ENCODE results near the gene PSKH1. TPM values are rescaled to one million over a fixed set of nuclear protein-coding genes. Genes with fewer than 3 reads are reported as not detected.

Gene PSKH1
- polyA plus RNA-seq, 1 donor (not counting 4 experiments of a cell fraction or from before 2014, with no cell fraction given): 10.7 TPM

DNA sequence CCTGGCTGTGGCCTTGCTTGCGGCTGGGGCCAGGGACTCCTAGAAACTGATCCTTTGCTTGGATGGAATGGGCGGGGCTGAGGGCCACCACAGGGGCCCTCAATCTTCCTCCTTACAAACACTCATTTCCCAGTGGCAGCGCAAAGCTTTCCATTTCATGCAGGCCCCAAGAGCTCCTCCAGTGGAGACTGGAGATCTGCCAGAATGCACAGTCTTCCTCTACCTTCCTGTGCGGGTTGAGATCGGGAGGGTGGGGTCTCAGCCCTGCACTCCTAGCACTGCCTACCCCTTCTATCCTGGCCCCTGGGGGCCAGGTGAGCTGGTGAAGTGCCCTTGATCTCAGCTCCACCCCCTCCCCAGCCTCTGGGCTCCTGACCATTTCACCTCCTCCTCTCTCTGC lies 6.7 kb upstream of the PSKH1 start:
- H4K20me1 ChIP-seq (ENCODE audit: control insufficient read depth, extremely low read depth, insufficient read depth, low read length): peaks cover 15% of the 10 kb centered on the region
- H3K9ac ChIP-seq (ENCODE audit: control insufficient read depth, extremely low read depth, insufficient read depth, low read length): no peak overlapping the region
- peaks cover 24% of the 10 kb centered on the region in 2 experiments for H3K36me3 ChIP-seq (ENCODE audit: control insufficient read depth in 2 of 2, extremely low read depth in 1 of 2, insufficient read depth in 2 of 2, low read length in 2 of 2)
- dilution Hi-C loops (cut with MboI; ENCODE audit: extremely low pct_ligation_motif_present, low sequenced_read_pairs): no loop called here
- H3K27ac ChIP-seq (ENCODE audit: control insufficient read depth, insufficient read depth, low read length): no peak overlapping the region
- H3K4me2 ChIP-seq (ENCODE audit: control insufficient read depth, extremely low read depth, insufficient read depth, low read depth, low read length): no peak overlapping the region
- peaks cover 4% of the 10 kb centered on the region for H3K4me1 ChIP-seq (ENCODE audit: control insufficient read depth, extremely low read depth, insufficient read depth, low read length)
- H3K4me3 ChIP-seq (ENCODE audit: control insufficient read depth in 2 of 3, extremely low read depth in 1 of 3, insufficient read depth in 2 of 3, low read depth in 1 of 3, low read length in 3 of 3): no peak overlapping the region
- TF ChIP-seq, protein P1, sequence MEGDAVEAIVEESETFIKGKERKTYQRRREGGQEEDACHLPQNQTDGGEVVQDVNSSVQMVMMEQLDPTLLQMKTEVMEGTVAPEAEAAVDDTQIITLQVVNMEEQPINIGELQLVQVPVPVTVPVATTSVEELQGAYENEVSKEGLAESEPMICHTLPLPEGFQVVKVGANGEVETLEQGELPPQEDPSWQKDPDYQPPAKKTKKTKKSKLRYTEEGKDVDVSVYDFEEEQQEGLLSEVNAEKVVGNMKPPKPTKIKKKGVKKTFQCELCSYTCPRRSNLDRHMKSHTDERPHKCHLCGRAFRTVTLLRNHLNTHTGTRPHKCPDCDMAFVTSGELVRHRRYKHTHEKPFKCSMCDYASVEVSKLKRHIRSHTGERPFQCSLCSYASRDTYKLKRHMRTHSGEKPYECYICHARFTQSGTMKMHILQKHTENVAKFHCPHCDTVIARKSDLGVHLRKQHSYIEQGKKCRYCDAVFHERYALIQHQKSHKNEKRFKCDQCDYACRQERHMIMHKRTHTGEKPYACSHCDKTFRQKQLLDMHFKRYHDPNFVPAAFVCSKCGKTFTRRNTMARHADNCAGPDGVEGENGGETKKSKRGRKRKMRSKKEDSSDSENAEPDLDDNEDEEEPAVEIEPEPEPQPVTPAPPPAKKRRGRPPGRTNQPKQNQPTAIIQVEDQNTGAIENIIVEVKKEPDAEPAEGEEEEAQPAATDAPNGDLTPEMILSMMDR (optimal IDR thresholded peaks at IDR 0.05 in 1 of 3, IDR thresholded peaks at IDR 0.05 in 1 of 3, conservative IDR thresholded peaks at IDR 0.05 in 1 of 3; ENCODE audit: extremely low read depth in 1 of 3, insufficient read depth in 2 of 3, low read length in 3 of 3): no peak
- DNase-seq (ENCODE audit: low read depth, low spot score) (no peak), FAIRE-seq (no peak)
- no peaks in the 10 kb centered on the region for H3K9me3 ChIP-seq (ENCODE audit: control insufficient read depth, low read depth, low read length)
- H3K9me1 ChIP-seq (ENCODE audit: control insufficient read depth, extremely low read depth, insufficient read depth, low read length): no peaks in the 10 kb centered on the region
- H2AFZ ChIP-seq (ENCODE audit: control insufficient read depth, low read length): no peak overlapping the region
- H3K79me2 ChIP-seq (ENCODE audit: control insufficient read depth, insufficient read depth, low read length): no peaks in the 10 kb centered on the region
- no peaks in the 10 kb centered on the region for H3K27me3 ChIP-seq (ENCODE audit: control insufficient read depth, extremely low read depth, insufficient read depth, low read length)

DNA sequence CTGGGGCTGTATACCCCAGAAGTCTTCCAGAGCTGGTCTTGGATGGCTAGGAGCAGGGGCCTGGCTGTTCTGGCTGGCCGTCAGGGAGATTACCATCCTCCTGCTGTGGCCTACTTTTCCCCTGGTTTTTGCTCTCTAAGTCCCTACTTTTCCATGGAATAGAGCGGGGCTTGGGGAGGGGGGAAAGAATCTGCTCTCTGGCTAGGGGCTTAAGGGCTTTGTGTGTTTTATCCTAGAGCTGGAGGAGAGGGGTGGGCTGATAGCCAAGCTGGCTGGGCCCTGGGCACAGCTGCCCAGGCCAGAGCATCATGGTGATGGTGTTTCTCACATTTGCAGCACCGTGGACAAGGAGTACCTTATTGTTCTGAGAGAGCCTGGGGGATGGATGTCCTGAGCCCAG lies 4.7 kb upstream of the PSKH1 start:
- no peak overlapping the region for H2AFZ ChIP-seq (ENCODE audit: control insufficient read depth, low read length)
- no peaks in the 10 kb centered on the region for H3K9me1 ChIP-seq (ENCODE audit: control insufficient read depth, extremely low read depth, insufficient read depth, low read length)
- TF ChIP-seq, protein P1 (optimal IDR thresholded peaks at IDR 0.05 in 1 of 3, IDR thresholded peaks at IDR 0.05 in 1 of 3, conservative IDR thresholded peaks at IDR 0.05 in 1 of 3; ENCODE audit: extremely low read depth in 1 of 3, insufficient read depth in 2 of 3, low read length in 3 of 3): no peak
- TF ChIP-seq EZH2 (IDR thresholded peaks at IDR 0.05; ENCODE audit: low read length): no peak
- H3K9ac ChIP-seq (ENCODE audit: control insufficient read depth, extremely low read depth, insufficient read depth, low read length): no peak overlapping the region
- no peak overlapping the region for H3K4me3 ChIP-seq (ENCODE audit: control insufficient read depth in 2 of 3, extremely low read depth in 1 of 3, insufficient read depth in 2 of 3, low read depth in 1 of 3, low read length in 3 of 3)
- no peaks in the 10 kb centered on the region for H3K27me3 ChIP-seq (ENCODE audit: control insufficient read depth, extremely low read depth, insufficient read depth, low read length)
- H3K79me2 ChIP-seq (ENCODE audit: control insufficient read depth, insufficient read depth, low read length): peaks cover 1% of the 10 kb centered on the region
- no peak overlapping the region for H3K27ac ChIP-seq (ENCODE audit: control insufficient read depth, insufficient read depth, low read length)
- no peak for DNase-seq (ENCODE audit: low read depth, low spot score)
- H3K9me3 ChIP-seq (ENCODE audit: control insufficient read depth, low read depth, low read length): no peaks in the 10 kb centered on the region
- no peak for FAIRE-seq
- peaks cover 8% of the 10 kb centered on the region in 2 experiments for H3K36me3 ChIP-seq (ENCODE audit: control insufficient read depth in 2 of 2, extremely low read depth in 1 of 2, insufficient read depth in 2 of 2, low read length in 2 of 2)
- dilution Hi-C loops (cut with MboI; ENCODE audit: extremely low pct_ligation_motif_present, low sequenced_read_pairs): no loop called here
- peaks cover 13% of the 10 kb centered on the region for H4K20me1 ChIP-seq (ENCODE audit: control insufficient read depth, extremely low read depth, insufficient read depth, low read length)
- H3K4me2 ChIP-seq (ENCODE audit: control insufficient read depth, extremely low read depth, insufficient read depth, low read depth, low read length): no peak overlapping the region
- peaks cover 11% of the 10 kb centered on the region for H3K4me1 ChIP-seq (ENCODE audit: control insufficient read depth, extremely low read depth, insufficient read depth, low read length)

Measured in keratinocyte (primary cell).